ENCODE results near the gene DOLPP1. TPM values are rescaled to one million over a fixed set of nuclear protein-coding genes. Genes with fewer than 3 reads are reported as not detected.
"Not testable (repeated sequence)": the region's sequence is repeated elsewhere in the genome, so short reads cannot be mapped to it uniquely, and the experiment has no call there.

Gene DOLPP1
- total RNA-seq, 2 donors from 2014 or later, result 4.4 to 5.7 TPM

DNA sequence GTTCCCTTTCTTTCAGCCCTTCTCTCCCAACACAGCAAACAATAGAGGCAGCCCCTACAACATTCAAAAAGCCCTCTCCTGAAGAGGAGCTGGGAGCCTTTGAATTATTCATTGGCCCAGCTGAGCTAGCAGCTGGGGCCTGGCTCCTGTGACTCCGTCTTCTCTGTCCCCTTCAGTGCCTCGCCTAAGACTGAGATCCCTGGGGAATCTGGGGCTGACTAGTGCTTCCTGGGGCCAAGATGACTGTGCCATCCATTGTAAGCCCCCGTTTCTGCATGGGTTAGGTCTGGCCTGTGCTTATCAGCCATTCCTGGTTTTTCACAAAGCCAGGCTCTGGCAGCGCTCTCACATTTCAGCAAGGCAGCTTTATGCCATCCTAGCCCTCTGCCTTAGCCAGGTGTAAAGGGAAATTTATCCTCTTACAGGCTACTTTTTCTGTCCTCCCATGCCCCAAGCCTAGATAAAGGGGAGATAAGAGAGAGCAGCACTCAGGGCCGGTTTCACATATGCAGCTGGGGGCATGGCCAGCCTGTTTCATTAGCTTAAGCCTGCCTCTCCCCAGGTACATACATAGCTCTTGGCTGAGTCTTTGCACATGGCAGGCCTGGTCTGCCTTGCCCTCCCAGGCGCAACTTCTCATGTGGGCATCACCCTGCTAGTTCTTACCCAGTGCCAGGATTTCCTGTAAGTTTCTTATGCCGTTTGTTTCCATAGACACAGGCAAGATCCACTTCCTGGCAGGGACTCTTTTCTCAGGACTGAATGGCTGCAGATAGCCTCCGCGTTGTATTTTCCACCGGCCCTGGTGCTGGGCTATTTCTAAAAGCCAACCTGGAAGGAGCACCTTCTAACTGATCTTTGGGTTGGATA is 46.1 kb downstream of the DOLPP1 start:
- DNase-seq (ENCODE audit: low spot score), result no peak
- intact Hi-C loops (cut with DNase I), result no loop called here

DNA sequence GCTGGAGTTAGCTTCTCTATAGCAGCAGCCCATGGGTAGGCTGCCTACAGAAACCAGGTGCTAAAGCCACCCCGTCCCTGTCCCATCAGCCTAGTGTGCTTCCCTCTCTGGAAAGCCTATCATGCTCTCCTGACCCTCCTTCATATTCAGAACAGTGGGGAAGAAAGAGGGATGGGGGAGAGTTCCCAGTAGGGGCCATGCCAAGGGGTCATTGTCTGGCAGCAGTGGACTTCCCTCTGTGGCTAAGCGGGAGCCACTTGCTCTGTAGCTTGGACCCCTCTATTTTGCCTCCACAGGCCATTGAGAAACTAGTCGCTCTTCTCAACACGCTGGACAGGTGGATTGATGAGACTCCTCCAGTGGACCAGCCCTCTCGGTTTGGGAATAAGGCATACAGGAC is 47.8 kb downstream of the DOLPP1 start:
- intact Hi-C loops (cut with DNase I), result no loop called here
- DNase-seq (ENCODE audit: low spot score), result no peak

GRCh38 chr9:129130271-129130670 is 49.4 kb downstream of the DOLPP1 start:
- not testable (repeated sequence) for DNase-seq (ENCODE audit: low spot score)
- intact Hi-C loops (cut with DNase I), result loop anchor here in 1 of 2 donors (10.0 kb wide), 1 partner anchor 655 kb away; no protein-coding TSS in a partner anchor

DNA sequence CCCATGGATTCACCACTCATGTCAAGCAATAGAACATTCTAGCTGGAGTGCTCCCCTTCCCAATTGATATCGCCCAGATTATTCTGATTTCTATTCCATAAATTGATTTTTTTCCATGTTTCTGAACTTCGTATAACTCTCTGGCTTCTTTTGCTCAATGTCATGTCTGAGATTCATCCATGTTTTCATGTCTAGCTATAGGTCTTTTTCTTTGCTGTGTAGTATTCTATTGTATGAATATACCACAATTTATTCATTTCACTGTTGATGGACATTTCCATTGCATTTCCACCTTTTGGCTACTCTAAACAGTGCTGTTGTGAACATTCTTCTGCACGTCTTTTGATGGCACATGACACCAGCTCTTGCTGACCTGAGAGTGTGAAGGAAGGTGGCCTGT is 49.9 kb downstream of the DOLPP1 start:
- intact Hi-C loops (cut with DNase I), result loop anchor here in 1 of 2 donors (10.0 kb wide), 1 partner anchor 654 kb away; no protein-coding TSS in a partner anchor

GRCh38 chr9:129131300-129132145 is 50.6 kb downstream of the DOLPP1 start:
- intact Hi-C loops (cut with DNase I), result loop anchor here in 1 of 2 donors (2.0 to 10.0 kb wide), 2 partner anchors 479 to 653 kb away; no protein-coding TSS in a partner anchor
- DNase-seq (ENCODE audit: low spot score), result peak; percentile 93

More for the DNA sequence above, 49.9 kb downstream of the DOLPP1 start:
- no peak for DNase-seq (ENCODE audit: low spot score)

DNA sequence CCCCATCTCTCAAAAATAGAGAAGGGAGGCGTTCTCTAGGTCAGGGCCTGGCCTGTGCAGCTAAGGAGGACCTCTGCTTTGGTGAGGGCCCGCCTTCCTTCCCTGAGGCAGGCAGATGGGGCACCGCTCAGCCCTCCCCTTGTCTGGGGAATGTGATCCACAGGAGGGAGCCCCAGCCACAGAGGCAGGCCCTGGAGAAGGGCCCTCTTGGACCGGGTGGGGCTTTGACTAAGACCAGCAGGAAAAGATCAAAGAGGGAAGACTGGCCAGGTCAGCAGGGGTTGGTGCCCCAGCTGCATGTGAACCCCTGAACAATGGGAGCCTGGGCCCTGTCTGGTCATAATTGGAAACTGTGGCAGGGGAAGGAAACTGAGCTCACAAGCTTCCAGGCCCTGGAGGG is 52.2 kb downstream of the DOLPP1 start:
- DNase-seq (ENCODE audit: low spot score), result no peak
- intact Hi-C loops (cut with DNase I), result loop anchor here in 1 of 2 donors (2.0 to 10.0 kb wide), 2 partner anchors 478 to 652 kb away; no protein-coding TSS in a partner anchor

- DNase-seq (ENCODE audit: low spot score), result no peak
- intact Hi-C loops (cut with DNase I), result loop anchor here in 1 of 2 donors (10.0 kb wide), 1 partner anchor 649 kb away; no protein-coding TSS in a partner anchor
Observed at GRCh38 chr9:129135476-129135875, 54.6 kb downstream of the DOLPP1 start.

DNA sequence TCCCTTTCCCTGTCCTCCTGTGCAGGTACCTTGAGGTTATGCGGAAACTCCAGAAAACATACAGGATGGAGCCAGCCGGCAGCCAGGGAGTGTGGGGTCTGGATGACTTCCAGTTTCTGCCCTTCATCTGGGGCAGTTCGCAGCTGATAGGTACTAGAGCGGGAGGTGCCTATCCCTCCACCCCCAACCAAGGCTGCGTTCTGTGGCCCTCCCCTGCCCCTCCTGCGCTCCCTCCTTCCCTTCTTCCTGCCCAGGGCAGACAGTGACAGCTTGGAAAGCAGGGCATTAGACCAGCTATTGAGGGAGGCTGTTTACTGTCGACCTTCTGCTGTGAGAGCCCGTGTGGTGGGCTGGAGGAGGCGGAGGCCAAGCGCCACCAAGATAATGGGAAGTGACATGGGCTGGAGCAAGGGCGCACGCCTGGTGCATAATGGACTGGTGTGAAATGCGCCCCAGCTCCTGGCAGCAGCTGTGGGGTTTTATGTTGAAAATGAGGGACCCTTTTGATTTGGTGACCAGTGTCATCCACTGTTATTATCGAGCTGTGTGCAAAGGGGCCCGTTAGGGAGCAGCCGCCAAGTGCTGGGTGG is 55.6 kb downstream of the DOLPP1 start:
- intact Hi-C loops (cut with DNase I), result loop anchor here in 1 of 2 donors (10.0 kb wide), 1 partner anchor 648 kb away; no protein-coding TSS in a partner anchor
- DNase-seq (ENCODE audit: low spot score), result no peak

DNA sequence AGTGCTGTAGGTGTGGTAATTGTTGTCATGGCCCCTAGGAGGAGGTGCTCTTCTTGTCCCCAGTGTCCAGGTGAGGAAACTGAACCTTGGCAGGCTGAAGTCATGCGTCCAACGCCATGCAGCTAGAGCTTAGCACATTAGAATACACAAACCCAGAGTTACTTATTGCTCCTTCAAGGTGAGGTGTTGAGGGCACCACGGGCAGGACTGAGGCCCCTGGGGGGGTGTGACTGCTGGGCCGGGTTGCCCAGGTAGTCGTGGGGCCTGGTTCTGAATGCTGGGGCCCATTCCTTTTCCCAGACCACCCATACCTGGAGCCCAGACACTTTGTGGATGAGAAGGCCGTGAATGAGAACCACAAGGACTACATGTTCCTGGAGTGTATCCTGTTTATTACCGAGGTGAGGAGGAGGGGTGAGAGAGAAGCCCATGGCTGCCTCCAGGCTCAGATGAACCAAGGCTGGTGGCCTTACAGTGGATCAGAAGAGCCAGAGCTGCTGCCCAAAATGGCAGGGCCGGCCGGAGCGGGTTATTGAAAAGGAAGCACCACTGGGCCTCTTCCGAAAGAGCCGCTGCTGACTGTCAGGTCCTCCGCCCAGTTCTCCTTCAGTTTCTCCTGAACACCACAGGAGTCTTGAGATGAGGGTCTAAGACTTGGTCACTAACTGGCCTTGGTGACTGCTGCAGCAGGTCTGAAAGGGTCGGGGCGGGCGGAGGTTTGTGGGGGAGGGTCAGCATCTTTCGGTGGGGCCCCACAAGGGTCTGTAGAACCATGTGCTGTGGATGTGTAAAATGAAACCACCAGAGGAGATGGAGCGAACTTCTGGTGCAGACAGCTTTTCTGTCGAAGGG is 56.6 kb downstream of the DOLPP1 start:
- intact Hi-C loops (cut with DNase I), result loop anchor here in 1 of 2 donors (10.0 kb wide), 1 partner anchor 647 kb away; no protein-coding TSS in a partner anchor
- DNase-seq (ENCODE audit: low spot score), result no peak

DNA sequence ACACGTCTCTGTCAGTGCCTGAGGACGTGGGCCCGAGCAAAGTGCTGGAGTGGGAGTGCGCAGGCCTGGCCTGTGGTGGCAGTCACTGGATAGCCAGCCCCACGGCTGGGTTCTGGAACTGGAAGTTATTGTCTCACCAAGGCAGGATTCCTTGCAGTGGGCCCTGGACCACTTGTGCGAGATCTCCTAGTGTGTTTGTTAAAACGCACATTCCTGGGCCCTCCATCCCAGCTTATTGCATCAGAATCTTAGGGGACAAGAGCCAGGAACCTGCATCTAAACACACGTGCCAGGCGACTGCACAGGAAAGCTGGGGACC is 57.2 kb downstream of the DOLPP1 start:
- DNase-seq (ENCODE audit: low spot score), result no peak
- intact Hi-C loops (cut with DNase I), result loop anchor here in 1 of 2 donors (10.0 kb wide), 1 partner anchor 647 kb away; no protein-coding TSS in a partner anchor

- intact Hi-C loops (cut with DNase I), result loop anchor here (1.0 to 10.0 kb wide), 2 partner anchors 472 to 646 kb away; no protein-coding TSS in a partner anchor
- peak; percentile 92 for DNase-seq (ENCODE audit: low spot score)
Observed at GRCh38 chr9:129138476-129139232, 57.7 kb downstream of the DOLPP1 start.

DNA sequence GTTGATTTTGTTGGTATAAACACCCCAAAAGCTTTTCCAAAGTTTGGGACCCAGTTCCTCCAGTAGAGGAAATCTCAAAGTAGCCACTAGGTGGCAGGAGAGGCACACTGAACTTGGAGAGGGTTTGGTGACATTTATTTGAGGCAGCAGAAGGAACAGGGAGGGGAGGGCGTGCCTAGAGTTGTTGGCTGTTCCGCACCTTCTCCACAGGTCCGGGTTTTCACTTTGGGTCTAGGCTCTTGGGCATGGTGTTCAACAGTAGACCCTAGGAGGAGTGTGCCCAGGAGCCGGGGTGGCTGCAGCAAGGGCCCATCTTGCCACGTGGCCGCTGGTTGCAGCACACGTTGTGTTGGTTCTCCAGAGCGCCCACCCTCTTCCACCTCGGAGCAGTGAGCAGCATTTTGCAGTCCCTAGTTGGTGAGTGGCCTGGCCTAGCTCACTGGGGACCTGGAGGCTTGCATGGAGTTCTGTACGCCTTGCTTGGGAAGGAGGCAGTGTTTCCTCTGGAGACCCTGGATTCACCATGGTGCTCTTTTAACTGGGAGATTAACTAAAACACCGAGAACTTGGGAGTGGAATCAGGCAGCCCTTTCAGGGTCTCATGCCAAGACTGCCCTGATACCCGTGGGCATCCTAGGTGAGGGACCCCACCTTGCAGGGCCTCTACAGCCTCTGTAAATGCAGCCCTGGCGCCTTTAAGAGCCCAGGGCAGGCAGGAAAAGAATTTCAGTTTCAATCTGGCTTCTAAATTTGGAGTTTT is 58.5 kb downstream of the DOLPP1 start:
- peak; percentile 89 for DNase-seq (ENCODE audit: low spot score)
- intact Hi-C loops (cut with DNase I), result loop anchor here (1.0 to 10.0 kb wide), 2 partner anchors 471 to 645 kb away; no protein-coding TSS in a partner anchor

DNA sequence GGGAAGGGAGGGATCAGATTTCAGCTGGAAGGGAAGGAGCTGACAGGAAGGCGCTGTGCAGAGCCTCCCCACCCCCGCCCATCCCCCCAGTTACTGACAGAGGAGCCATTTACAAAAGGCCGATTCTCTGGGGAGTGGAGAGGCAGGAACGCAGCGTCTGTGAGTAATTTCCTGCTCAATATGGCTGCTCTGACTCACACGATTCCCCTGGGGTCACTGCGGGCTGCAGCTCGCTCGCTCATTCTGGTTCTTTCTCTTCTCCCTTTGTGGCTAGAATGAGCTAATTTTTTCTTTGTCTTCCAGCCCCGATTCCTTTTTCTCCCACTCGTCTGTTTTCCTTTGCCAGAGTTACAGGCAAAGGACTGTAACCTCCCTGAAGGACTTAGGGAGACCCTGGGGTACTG is 59.1 kb downstream of the DOLPP1 start:
- DNase-seq (ENCODE audit: low spot score), result peak; percentile 97
- intact Hi-C loops (cut with DNase I), result loop anchor here (1.0 to 10.0 kb wide), 6 partner anchors 37 to 645 kb away; partner anchors contain the start of gene IER5L (in 1 of the 2)

Measured in posterior vena cava (tissue), 2 donors.